Adrenal gland (tissue), 5 donors: ENCODE measurements around the gene PSMD4.

ENCODE experiments used
- POLR2A ChIP-seq, 2 donors: fragments of 450-650 bp; IDR thresholded peaks; one replicate each; pipeline ENCODE4 v1.6.1; 2017; ENCODE audit warnings: antibody characterized with exemption in 2 of 2, mild to moderate bottlenecking in 2 of 2, moderate library complexity in 1 of 2
- TF ChIP-seq, protein P1 (sequence below), 6 experiments: fragments of 450-650 bp in 4 of 6; fragments of 200-600 bp in 2 of 6; sonication (generic) in 1 of 6; IDR thresholded peaks; 1 replicate in 5 of 6; 2 replicates in 1 of 6; pipeline versions ENCODE4 v1.5.1 to v1.8.0; 2016 to 2021; ENCODE audit warnings: antibody characterized with exemption in 6 of 6, mild to moderate bottlenecking in 2 of 6, moderate library complexity in 1 of 6
- donor health status: DM: no; HTN: no; CAD: no.

DNA sequence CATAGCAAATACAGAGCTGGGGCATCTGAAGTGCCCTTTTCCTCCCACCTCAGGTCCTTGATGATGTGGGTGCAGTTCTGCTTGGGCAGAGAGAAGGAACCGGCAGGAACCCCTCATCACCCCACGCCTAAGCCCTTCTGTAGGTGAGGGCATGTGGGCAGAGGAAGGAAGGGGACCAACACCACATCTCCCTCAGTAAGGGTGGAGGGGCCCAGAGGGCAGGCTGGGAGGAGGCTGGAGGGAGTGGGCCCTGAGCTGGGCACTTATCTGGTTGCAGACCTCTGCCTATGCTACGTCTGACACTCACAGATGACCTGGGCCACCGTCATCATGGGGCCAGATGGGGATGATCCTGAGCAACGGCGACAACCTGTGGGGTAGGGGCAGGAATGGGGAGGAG, 38.6 kb downstream of the PSMD4 start:
- TF ChIP-seq POLR2A (IDR thresholded peaks at IDR 0.05), result no peak
- TF ChIP-seq, protein P1, sequence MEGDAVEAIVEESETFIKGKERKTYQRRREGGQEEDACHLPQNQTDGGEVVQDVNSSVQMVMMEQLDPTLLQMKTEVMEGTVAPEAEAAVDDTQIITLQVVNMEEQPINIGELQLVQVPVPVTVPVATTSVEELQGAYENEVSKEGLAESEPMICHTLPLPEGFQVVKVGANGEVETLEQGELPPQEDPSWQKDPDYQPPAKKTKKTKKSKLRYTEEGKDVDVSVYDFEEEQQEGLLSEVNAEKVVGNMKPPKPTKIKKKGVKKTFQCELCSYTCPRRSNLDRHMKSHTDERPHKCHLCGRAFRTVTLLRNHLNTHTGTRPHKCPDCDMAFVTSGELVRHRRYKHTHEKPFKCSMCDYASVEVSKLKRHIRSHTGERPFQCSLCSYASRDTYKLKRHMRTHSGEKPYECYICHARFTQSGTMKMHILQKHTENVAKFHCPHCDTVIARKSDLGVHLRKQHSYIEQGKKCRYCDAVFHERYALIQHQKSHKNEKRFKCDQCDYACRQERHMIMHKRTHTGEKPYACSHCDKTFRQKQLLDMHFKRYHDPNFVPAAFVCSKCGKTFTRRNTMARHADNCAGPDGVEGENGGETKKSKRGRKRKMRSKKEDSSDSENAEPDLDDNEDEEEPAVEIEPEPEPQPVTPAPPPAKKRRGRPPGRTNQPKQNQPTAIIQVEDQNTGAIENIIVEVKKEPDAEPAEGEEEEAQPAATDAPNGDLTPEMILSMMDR (IDR thresholded peaks at IDR 0.05), result no peak
